AG08395 (cell line): ENCODE data around the gene LMO1.

ENCODE experiments used
- DNase-seq: peaks from one replicate; pipeline ENCODE4 v3.0.0; 2012; ENCODE audit warnings: mixed read lengths, low spot score

Gene LMO1

GRCh38 chr11:8242499-8243280, 21.0 kb downstream of the LMO1 start:
- no peak for DNase-seq

- DNase-seq: no peak
These were observed 21.6 kb downstream of the LMO1 start for GRCh38 chr11:8242118-8242475.

GRCh38 chr11:8241373-8242117, 22.1 kb downstream of the LMO1 start:
- no peak for DNase-seq

GRCh38 chr11:8239536-8240228, 24.0 kb downstream of the LMO1 start:
- no peak for DNase-seq

GRCh38 chr11:8239040-8239439, 24.6 kb downstream of the LMO1 start:
- no peak for DNase-seq

GRCh38 chr11:8237453-8237852, 26.2 kb downstream of the LMO1 start:
- DNase-seq: no peak

GRCh38 chr11:8235925-8236324, 27.8 kb downstream of the LMO1 start:
- DNase-seq: no peak

GRCh38 chr11:8234910-8235309, 28.8 kb downstream of the LMO1 start:
- no peak for DNase-seq

GRCh38 chr11:8234425-8234821, 29.3 kb downstream of the LMO1 start:
- DNase-seq: no peak

- peak; percentile 45 for DNase-seq
These were observed 29.8 kb downstream of the LMO1 start for GRCh38 chr11:8233691-8234424.

- DNase-seq: no peak
These were observed 30.6 kb downstream of the LMO1 start for GRCh38 chr11:8232849-8233606.

GRCh38 chr11:8232414-8232813, 31.3 kb downstream of the LMO1 start:
- no peak for DNase-seq

GRCh38 chr11:8231979-8232378, 31.7 kb downstream of the LMO1 start:
- no peak for DNase-seq

GRCh38 chr11:8230921-8231847, 32.5 kb downstream of the LMO1 start:
- no peak for DNase-seq

GRCh38 chr11:8230178-8230859, 33.4 kb downstream of the LMO1 start:
- DNase-seq: no peak

- DNase-seq: no peak
These were observed 34.1 kb downstream of the LMO1 start for GRCh38 chr11:8229299-8230177.

- DNase-seq: no peak
These were observed 35.4 kb downstream of the LMO1 start for GRCh38 chr11:8228231-8228630.
